Stimulated activated CD8-positive, alpha-beta memory T cell treated with anti-CD3 and anti-CD28 coated beads, Interleukin-7, amount 100 ng/mL, for 24 hours (primary cell): ENCODE data around the gene C9orf50.
"Not testable (repeated sequence)": the region's sequence is repeated elsewhere in the genome, so short reads cannot be mapped to it uniquely, and the experiment has no call there.

Experiments used
- DNase-seq: peaks from one replicate; pipeline ENCODE4 v3.0.0-alpha.2; 2020; ENCODE audit warnings: low read depth

Gene C9orf50, protein sequence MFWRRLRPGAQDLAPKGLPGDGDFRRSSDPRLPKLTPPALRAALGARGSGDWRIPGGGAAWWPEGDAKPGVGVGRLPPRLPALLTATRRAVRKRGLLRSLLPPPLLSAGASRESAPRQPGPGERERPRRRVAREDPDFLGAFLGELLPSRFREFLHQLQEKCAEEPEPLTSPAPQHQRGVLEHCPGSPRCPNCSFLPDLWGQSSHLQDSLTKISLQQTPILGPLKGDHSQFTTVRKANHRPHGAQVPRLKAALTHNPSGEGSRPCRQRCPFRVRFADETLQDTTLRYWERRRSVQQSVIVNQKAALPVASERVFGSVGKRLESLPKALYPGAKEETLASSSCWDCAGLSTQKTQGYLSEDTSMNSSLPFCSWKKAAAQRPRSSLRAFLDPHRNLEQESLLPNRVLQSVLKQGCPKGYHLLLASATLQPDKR

DNA sequence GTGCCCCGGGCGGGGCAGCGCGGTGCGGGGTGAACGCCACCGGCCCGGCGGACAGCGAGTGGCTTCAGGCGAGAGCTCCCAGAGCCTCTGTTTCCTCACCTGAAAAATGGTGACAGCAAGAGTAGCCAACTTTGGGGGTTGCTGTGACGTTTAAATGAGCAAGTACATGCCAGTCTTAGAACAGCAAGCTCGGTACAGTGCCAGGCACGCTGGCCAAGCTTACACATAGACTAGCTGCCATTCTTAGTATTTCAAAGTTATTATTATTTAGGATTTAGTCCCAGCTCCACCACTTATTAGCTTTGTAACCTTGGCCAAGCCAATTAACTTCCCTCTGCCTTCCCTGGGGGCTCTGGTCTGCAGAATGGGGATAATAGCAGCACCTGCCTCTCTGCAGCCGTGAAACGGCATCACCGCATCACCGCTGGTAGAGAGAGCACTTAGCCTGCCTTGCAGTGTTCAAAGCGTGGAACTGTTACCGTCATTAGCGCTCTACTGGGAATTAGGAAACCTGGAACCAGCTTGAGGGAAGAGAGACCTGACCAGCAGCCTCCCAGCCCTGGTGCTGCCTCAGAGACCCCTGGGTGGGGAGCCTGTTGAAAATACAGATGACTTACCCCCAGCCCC is at the start of gene C9orf50:
Gene C9orf50 (minus strand): TSS at position 433 of the 627 bp plus-strand sequence. CDS start 527 bp downstream, outside the sequence.
- DNase-seq, result no peak

GRCh38 chr9:129669946-129670345 is 49.0 kb upstream of the C9orf50 start:
- DNase-seq, result no peak

DNA sequence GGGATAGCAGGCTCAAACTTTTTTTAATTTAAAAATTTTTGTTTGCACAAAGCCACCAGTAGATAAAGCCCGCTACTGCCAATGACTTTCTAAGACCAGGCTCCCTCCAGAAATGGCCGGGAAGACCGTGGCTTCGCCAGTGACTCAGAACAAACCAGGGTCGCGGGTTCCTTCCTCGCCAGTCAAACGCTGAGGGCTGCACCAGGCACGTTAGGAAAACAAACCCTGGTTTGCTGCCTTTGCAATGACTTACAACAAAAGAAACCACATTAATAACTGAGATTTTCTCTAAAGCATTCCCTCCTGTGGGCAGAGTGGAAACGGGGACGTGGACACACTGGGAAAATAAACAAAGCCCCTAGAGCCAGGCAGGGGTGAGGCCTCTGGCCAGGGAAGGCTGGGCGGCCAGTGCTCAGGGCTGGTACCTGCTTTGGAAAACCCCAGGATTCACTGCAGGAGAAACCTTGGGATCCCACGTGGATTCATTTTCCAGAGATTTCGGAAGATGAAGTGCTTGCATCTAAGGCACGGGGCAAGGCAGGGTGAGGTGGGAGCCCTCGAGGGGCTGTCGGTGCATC is 48.3 kb upstream of the C9orf50 start:
- DNase-seq, result no peak

GRCh38 chr9:129667850-129668249 is 46.9 kb upstream of the C9orf50 start:
- no peak for DNase-seq

DNA sequence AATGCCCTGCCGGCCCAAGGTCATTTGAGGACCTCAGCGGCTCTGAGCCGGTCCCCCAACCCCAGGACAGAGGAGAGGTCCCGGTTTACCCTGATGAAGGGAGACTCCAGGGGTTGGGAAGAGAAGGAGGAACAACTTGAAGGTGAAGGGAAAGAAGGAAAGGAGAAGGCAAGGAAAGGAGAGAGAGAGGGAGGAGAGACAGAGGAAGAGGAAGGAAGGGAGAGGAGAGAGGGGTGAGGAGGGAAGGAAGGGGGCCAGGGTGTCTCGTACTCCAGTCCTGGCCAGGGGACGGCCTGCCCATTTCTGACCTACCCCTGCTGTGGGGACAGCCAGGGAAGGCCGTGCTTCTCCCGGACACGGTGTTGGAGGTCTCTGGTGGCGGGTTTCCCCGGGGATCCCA is 46.5 kb upstream of the C9orf50 start:
- no peak for DNase-seq

GRCh38 chr9:129666575-129666974 is 45.7 kb upstream of the C9orf50 start:
- no peak for DNase-seq

DNA sequence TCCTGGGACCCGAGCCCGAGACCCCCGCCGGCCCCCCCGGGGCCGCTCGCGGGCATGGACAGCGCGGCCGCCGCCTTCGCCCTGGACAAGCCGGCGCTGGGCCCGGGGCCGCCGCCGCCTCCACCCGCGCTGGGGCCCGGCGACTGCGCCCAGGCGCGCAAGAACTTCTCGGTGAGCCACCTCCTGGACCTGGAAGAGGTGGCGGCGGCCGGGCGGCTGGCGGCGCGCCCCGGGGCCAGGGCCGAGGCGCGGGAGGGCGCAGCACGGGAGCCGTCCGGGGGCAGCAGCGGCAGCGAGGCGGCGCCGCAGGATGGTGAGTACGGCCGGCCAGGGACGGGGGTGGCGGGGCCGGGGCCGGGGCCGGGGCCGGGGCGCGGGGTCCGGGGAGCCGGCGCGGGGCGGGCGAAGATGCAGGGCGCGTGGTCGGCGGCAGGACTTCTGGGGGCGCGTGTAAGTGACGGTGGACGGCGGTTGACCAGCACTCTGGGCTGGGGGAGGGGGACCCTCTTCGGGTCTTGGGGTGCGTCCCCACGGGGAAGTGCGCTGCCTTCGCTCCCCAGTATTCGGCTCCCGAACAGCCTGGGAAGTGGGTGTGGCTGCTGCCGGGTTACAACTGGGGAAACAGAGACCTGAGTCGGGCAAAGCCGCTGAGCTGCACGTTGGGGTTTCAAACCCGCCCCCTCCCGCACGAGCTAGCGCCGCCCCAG is 45.1 kb upstream of the C9orf50 start:
- no peak for DNase-seq

GRCh38 chr9:129665389-129665775 is 44.5 kb upstream of the C9orf50 start, which contains the start of gene PRRX2:
Gene PRRX2 (plus strand): TSS chr9:129665647. CDS start chr9:129665868, 221 bp downstream.
- DNase-seq, result no peak

GRCh38 chr9:129664746-129665388 is 44.0 kb upstream of the C9orf50 start:
- DNase-seq, result no peak

- not testable (repeated sequence) for DNase-seq
These were observed 41.3 kb upstream of the C9orf50 start for GRCh38 chr9:129662239-129662638.

GRCh38 chr9:129661029-129661428 is 40.1 kb upstream of the C9orf50 start:
- no peak for DNase-seq

- no peak for DNase-seq
These were observed 36.0 kb upstream of the C9orf50 start for GRCh38 chr9:129656795-129657390.

DNA sequence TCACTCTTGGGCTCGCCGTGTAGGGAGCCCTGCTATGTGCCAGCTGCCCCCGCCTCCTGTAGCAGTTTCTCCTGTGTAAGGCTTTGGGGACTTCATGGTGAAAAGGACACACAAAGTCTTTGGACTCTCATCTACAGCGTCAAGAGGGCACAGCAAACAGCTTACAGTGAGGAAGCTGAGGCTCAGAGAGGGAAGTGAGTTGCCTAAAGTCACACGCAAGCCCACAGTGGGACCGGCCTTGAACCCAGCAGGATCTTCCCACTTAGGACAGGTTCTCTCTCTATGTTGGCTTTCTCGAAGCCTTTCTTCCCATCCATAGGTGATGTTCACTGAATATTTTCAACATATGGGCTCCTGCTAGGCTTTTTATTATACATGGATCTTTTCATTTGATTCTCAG is 34.8 kb upstream of the C9orf50 start:
- DNase-seq, result no peak

GRCh38 chr9:129655154-129655553 is 34.3 kb upstream of the C9orf50 start:
- DNase-seq, result no peak

- DNase-seq, result no peak
These were observed 33.7 kb upstream of the C9orf50 start for GRCh38 chr9:129654554-129655040.

GRCh38 chr9:129653823-129654553 is 33.1 kb upstream of the C9orf50 start:
- no peak for DNase-seq

DNA sequence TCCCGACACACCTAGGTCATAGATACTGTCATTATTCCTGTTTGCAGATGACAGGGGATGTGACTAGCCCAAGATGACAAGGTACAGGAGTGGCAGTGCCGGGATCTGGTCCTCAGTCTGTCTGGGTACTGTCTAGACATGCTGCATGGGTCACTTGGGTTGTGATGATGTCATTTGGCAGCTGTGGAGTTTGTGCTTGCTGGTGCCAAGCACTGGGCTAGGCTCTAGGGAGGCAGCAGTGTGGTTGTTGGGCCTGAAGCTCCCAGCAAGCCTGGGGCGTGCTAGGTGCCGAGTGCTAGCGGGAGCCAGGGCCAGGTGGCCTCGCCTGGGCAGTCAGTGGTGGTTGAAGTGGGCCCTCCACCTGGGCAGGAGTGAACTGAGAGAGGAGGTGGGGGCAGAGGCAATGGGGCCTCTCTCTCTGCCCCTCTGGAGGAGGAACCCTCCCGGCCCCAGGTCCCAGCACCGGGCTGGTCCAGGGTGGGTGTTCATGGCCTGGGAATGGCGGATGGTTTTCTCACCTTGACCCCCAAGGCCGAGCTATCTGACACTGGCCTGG is 29.9 kb upstream of the C9orf50 start:
- DNase-seq, result no peak

DNA sequence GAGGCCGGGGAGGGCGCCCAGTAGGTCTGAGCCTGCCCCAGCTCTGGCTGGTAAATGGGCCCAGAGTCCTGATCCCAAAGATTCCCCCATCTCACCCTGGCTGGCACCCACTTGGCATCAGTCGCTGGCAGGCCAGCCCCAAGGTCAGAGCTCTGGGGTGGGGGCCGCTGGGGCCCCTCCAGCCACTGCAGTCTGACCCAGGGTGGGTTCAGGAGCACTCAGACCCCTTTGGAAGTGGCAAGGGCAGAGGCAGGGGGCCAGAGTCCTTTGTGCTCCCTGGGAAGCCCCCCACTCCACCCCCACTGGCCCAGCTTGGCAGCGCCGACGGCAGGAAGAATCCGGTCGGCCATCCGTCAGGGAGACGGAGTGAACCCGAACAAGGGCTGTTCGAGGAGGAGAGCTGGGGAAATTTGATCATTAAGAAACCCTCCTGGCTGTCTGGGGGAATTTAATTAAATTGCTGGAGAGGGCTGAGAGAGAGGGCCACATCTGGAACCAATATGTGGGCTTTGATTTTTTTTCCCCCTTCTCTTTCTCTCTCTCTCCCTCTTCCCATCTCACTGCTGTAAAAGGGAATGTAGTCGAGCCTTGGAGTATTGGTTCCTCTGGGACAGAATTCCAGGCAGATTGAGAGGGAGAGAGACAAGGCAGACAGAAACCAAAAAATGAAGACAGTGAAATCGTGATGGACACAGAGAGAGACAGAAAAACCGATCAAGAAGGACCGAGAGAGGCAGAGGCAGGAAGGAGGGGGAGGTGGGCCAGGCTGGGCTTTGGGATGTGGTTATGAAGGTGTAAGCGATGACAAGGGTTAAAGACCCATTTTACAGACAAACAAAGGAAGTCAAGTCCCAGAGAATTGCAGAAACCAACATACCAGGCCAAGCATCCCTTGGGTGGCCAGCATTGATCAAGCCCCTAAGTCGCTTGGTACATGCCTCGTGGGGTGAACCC is 29.1 kb upstream of the C9orf50 start:
- no peak for DNase-seq

DNA sequence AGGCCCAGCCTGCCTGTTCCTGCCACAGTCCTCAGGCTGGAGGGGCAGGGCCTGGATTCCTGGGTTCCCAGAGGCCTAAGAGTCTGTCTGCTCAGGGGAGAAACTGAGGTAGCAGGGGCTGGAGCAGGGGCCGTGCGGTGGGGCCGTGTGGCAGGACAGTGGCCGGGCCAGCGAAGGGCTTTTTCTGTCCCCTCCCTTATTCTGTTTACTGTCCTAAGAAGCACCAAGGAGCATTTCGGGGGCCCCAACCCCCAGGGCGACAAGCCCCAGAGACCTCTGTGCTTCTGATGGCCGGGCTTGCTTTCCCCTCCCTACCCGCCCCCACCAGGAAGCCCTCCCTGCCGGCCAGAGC is 27.8 kb upstream of the C9orf50 start:
- no peak for DNase-seq
